ENCODE data around the gene ACTR5.
"Not testable (repeated sequence)": the region's sequence is repeated elsewhere in the genome, so short reads cannot be mapped to it uniquely, and the experiment has no call there.

ACTR5 gene

GRCh38 chr20:38769376-38770295 lies 21.4 kb downstream of the ACTR5 start:
- no peak for DNase-seq

DNA sequence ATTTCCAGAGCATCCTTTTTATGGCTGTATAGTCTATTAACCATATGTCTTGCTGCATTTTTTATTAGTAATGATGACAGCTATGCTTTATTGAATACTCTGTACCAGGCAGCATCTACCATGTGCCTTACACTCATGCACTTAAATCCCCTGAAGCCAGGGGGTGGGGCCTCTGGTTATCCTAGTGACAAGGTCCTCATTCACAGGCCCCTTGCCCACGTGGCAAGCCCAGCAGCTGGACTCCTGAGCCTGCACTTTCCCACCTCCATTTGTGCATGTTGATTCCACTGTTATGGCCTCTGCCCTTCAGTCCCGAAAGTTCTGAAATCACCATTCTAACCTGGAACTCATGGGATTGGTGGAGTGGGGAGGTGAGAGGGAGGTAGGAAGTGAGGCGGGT lies 22.3 kb downstream of the ACTR5 start:
- no peak for DNase-seq

DNA sequence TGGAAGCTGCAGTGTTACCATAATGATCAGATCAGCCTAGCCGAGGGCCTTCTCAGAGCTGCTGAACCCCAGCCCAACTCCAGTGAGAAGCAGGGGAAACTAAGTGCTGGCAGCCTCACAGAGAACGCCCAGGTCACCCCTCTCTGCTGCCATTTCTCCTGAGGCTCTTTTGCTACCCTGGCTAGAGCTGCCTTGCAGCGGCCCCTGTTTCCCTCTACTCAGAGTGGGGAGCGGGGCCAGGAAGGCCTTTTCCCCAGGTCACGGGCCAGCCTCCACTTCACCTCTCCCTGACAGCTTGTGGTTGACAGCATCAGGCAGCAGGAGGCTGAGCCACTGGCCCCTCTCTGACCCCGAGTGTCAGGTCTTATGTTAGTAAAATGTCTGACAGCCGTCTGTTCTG lies 22.7 kb downstream of the ACTR5 start:
- DNase-seq = no peak

DNA sequence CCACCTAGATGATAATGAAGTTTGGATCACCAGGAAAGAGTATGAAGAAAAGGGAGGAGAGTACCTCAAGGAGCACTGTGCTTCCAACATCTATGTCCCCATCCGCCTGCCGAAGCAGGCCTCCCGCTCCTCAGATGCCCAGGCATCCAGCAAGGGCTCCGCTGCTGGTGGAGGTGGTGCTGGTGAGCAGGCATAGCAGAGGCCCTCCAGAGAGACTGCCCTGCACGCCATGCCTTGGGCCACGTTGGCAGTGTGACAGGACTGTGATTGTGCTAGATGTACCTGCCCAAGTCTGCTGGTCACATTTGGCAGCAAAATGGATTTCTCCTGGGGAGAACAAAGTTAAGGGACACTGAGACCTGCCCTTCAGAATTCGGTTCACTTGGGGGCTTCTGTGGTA lies 23.4 kb downstream of the ACTR5 start:
- DNase-seq = no peak

DNA sequence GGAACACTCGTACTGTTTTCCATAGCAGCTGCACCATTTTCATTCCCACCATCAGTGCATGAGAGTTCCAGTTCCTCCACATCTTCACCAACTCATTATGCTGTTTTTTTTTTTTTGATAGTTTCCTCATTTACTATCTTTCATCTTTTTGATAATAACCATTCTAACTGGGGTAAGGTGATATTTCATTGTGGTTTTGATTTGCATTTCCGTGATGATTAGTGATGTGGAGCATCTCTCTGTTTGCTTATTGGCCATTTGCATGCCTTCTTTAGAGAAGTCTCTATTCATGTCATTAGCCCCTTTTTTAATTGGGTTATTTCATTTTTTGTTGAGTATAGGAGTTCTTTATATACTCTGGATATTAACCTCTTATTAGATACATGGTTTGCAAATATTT lies 25.9 kb downstream of the ACTR5 start:
- no peak for DNase-seq

DNA sequence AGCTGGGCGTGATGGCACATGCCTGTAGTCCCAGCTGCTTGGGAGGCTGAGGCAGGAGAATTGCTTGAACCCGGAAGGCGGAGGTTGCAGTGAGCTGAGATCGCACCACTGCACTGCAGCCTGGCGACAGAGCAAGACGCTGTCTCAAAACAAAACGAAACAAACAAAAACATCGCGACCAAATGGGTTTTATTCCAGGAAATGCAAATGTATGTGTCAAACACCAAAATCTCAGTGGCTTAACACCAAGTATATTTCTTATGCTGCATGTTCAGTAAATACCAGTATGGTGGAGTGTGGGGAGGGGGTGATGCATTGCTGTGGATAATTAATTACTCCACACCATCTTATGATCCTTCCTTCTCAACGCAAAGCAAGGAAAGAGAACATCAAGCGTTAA lies 28.1 kb downstream of the ACTR5 start:
- peak; percentile 47 for DNase-seq

- no peak for DNase-seq
Observed at GRCh38 chr20:38779247-38780097, 31.2 kb downstream of the ACTR5 start.

GRCh38 chr20:38782275-38782674 lies 34.0 kb downstream of the ACTR5 start:
- no peak for DNase-seq

DNA sequence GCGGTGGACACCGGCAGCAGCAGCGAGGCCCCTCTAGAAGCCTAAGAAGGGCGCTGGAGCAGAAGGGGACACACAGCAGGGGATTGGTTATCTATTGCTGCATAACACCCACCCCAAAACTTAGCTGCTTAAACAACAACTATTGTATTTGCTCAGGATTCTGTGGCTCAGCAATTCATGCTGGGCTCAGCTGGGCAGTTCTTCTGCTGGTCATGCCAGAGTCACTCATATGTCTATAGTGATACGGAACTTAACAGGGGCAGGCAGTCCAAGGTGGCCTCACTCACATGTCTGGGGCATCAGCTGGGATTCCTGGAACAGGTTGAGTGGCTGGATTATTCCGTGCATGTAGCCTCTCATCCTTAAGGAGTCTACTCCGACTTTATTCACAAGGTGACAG lies 39.6 kb downstream of the ACTR5 start:
- DNase-seq = no peak

DNA sequence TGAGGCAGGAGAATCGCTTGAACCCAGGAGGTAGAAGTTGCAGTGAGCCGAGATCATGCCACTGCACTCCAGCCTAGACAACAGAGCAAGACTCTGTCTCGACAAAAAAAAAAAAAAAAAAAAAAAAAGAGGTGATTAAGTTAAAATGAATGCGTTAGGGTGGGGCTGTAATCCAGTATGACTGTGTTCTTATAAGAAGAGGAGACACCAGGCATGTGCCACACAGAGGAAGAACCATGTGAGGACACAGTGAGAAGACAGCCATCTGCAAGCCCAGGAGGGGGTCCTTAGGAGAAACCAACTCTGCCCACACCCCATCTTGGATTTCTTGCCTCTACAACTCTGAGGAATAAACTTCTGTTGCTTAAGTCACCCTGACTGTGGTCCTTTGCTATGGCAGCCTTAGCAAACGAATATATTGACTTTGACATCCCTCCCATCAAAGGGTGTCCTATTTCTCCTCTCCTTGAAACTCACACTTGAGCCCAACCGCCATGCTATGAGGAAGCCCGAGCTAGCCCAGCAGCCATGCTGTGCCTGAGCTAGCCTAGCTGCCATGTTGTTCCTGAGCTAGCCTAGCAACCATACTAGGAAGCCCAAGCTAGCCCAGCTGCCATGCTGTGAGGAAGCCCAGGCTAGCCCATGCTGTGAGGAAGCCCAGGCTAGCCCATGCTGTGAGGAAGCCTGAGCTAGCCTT lies 41.4 kb downstream of the ACTR5 start:
- no peak for DNase-seq

DNA sequence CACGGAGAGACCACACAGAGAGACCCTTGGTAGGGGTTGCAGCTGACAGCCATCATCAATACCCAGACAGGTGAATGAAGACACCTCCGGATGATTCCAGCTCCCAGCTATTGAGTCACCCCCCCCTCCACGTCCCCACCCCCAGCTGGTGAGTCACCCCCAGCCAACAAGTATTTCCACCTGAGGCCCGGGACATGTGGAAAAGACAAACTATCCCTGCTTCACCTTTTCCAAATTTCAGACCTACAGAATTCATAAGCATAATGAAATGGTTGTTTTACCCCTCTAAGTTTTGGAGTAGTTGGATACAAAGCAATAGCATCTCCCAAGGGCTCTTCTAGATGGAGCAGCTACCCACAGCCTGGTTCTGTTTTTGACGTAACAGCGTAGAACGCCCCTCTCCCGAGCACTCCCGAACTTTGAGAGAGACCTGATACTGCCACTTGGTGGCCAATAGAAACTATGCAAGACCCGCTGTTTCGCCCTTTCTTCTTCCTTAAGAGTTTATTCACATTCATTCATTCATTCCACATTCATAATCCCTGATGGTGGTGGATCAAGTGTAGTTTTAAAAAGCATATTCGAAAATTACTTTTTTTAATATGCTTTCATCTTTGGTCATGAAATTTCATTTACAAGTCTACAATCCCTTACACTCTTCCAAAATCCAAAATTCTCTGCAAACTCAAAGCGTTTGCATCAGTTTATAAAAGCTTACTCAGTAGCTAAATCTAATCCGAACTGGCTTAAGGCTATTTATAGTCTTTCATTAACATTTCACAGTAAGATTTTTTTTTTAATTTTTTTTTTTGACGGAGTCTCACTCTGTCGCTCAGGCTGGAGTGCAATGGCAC lies 42.2 kb downstream of the ACTR5 start:
- peak; percentile 64 for DNase-seq

- no peak for DNase-seq
Observed at GRCh38 chr20:38791291-38791690, 43.0 kb downstream of the ACTR5 start.

GRCh38 chr20:38791940-38792339 lies 43.7 kb downstream of the ACTR5 start:
- DNase-seq = no peak

- DNase-seq = not testable (repeated sequence)
Observed at GRCh38 chr20:38794057-38794456, 45.8 kb downstream of the ACTR5 start.

DNA sequence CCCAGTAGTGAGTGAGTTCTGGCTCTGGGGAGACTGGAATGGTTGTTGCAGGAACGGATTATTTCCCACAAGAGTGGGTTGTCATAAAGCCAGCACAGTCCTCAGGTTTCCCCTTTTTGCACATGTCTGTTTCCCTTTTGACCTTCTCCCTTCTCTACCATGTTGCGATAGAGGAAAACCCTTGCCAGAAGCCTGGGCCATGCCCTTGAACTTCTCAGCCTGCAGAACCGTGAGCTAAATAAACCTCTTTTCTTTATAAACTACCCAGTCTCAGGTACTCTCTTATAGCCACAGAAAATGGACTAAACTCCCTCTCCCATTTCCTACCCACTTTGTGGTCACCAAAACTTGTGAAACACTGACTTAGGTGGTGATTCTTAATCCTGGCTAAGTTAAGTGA lies 50.0 kb downstream of the ACTR5 start:
- DNase-seq = no peak

GRCh38 chr20:38799203-38799602 lies 50.9 kb downstream of the ACTR5 start:
- DNase-seq = no peak

DNA sequence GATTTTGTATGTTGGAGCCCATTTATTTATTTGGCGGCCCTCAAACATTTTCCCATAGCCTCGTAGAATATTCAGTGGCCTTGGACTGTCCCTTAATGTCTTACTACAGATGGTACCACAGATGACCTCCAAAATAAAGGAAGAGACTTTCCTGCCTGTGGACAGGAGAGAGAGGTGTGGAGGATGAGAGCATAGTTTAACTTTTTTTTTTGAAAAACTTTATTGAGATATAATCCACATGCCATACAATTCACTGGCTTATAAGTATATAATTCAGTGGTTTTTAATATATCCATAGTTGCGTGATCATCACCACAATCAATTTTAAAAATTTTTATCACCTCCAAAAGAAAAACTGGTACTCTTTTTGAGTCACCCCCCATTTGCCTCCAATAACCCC lies 52.6 kb downstream of the ACTR5 start:
- no peak for DNase-seq

- DNase-seq = no peak
Observed at GRCh38 chr20:38804221-38804620, 56.0 kb downstream of the ACTR5 start.

DNA sequence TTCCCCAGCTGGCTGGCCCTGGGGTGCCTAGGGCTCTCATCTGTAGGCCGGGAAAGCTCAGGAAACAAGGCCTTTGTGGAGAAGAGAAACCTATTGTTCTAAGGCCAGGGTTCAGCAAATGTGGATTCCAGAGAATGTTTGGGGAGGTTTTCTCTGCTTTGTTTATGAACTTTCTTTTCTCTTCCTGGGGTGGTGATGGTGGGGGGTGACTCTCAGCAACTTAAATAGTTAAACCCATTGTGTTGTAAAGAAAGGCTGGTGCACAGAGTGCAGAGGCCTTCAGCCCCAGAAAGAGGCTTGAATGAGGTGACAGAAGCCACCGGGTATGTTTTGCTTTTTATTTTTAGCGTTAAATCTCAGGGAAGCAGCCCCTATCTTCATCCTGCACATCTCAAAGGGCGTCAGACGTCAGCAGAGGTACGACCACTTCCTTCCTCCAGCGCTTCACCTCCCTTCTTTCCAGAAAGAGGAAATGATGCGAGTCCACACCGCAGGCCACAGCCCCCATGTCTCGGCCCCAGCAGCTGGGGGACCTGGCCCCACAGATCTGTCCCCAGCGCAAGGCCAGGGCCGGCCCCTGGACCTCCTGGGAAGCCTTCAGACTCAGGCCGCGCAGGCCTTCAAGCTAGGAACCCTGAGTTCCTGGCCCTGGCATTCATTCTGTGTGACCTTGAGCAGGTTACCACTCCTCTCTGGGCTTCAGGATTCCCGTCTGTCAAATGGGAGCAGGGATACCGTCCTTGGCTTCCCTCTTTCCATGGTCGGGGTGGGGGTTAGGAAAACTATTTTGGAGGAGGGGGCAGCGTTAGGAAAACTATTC lies 56.6 kb downstream of the ACTR5 start:
- peak; percentile 91 for DNase-seq

DNA sequence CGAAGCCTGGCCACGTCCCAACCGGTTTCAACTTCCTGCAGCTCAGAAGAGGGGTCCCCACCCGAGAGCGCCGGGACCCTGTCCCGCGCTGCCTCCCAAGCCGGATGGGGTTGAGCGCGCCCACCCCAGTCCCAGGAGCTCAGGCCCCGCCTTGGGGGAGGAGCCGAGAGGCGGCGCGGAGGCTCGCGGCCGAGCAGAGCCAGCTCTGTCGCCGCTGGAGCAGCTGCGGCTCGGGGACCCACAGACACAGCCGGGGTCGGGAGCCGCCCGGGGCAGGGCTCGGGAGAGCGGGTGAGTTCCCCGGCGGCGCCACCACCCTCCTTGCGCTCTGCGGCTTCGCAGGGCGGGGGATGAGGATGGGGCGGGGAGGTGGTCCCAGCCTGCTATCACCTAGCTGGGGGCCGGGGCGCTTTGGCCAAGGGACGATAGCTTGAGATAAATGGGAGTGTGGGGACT lies 57.3 kb downstream of the ACTR5 start, which contains the start of gene PPP1R16B:
PPP1R16B (plus strand) TSS at position 196 of the 456 bp plus-strand sequence. CDS start 30,229 bp downstream, outside the sequence.
- peak; percentile 85 for DNase-seq
